ENCODE data around the gene SYCE1L. TPM values are rescaled to one million over a fixed set of nuclear protein-coding genes. Genes with fewer than 3 reads are reported as not detected.
"Not testable (repeated sequence)": the region's sequence is repeated elsewhere in the genome, so short reads cannot be mapped to it uniquely, and the experiment has no call there.

Gene SYCE1L
- total RNA-seq, 1 donor from 2014 or later: 18.3 TPM

- H3K36me3 Mint-ChIP-seq (ENCODE audit: low read depth): no peaks in the 10 kb centered on the region
- TF ChIP-seq CTCF (conservative IDR thresholded peaks at IDR 0.05): no peak
- no peak overlapping the region for H3K27ac Mint-ChIP-seq (ENCODE audit: unreplicated experiment)
- peaks cover 37% of the 10 kb centered on the region for H3K27me3 Mint-ChIP-seq (ENCODE audit: low read depth)
- no peak for DNase-seq (ENCODE audit: low read depth, low spot score)
- no peaks in the 10 kb centered on the region for H3K4me1 Mint-ChIP-seq
- no peaks in the 10 kb centered on the region for H3K9me3 Mint-ChIP-seq
- no peak overlapping the region for H3K4me3 Mint-ChIP-seq
These were observed 16.1 kb upstream of the SYCE1L start for GRCh38 chr16:77183137-77183536.

- not testable (repeated sequence) for H3K4me3 Mint-ChIP-seq; DNase-seq (ENCODE audit: low read depth, low spot score); H3K27ac Mint-ChIP-seq (ENCODE audit: unreplicated experiment); H3K36me3 Mint-ChIP-seq (ENCODE audit: low read depth); H3K9me3 Mint-ChIP-seq
- peaks cover 36% of the 10 kb centered on the region for H3K27me3 Mint-ChIP-seq (ENCODE audit: low read depth)
- H3K4me1 Mint-ChIP-seq: peaks cover 17% of the 10 kb centered on the region
These were observed 12.9 kb upstream of the SYCE1L start for GRCh38 chr16:77186298-77186697.

GRCh38 chr16:77190190-77190477 is 9.1 kb upstream of the SYCE1L start:
- H3K4me1 Mint-ChIP-seq: peaks cover 35% of the 10 kb centered on the region

DNA sequence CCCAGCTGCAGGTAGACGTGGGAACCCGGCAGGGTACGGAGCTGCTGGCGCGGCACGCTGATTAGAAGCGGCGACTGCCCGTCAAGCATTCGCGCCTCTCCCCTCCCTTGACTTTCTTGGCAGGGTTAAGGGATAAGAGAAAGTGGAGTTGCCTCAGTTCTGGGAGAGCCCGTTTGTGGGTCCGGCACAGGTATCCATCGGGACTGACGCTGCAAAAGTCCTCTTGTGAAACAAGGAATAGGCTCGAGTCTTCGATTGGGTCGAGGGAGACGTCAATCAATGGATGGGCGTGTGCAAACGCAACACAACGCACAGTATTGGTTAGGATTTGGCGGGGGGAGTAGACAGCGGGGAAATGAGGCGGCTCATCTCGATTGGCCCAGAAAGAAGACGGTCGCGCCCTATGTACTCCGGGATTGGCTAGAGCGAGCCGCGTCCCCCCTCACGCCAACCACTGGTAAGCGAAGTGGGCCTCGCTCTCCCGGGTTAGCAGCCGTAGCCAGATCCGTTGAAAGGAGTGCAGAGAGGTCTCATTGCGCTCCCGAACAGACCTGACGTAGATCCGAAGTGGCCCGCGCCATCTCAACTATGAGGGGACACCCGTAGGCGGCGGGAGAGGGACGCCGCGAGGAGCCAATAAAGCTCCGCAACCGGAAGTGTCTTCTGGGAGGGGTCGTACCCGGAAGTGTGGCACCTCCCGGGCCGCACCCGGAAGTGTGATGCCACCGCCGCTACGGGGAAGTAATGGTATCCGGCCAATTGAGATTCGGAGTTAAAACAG is 8.5 kb upstream of the SYCE1L start, which contains the start of gene MON1B:
Gene MON1B, plus strand, starts transcription at position 713 of the 781 bp plus-strand sequence. CDS start 296 bp downstream, outside the sequence.
- peak; percentile 80 for DNase-seq (ENCODE audit: low read depth, low spot score)
- H3K4me3 Mint-ChIP-seq: peak within 1 kb of the TSS; percentile 98
- peaks cover 16% of the 10 kb centered on the region for H3K36me3 Mint-ChIP-seq (ENCODE audit: low read depth)
- peak within 1 kb of the TSS; percentile 98 for H3K27ac Mint-ChIP-seq (ENCODE audit: unreplicated experiment)
- peak; percentile 25 for TF ChIP-seq CTCF (conservative IDR thresholded peaks at IDR 0.05)
- H3K9me3 Mint-ChIP-seq: peaks cover 5% of the 10 kb centered on the region
- H3K4me1 Mint-ChIP-seq: peaks cover 35% of the 10 kb centered on the region
- peaks cover 20% of the 10 kb centered on the region for H3K27me3 Mint-ChIP-seq (ENCODE audit: low read depth)

More at GRCh38 chr16:77190190-77190477, 9.1 kb upstream of the SYCE1L start:
- H3K9me3 Mint-ChIP-seq: peaks cover 5% of the 10 kb centered on the region
- H3K36me3 Mint-ChIP-seq (ENCODE audit: low read depth): peaks cover 16% of the 10 kb centered on the region
- H3K4me3 Mint-ChIP-seq: peak overlapping the region; percentile 98
- no peak for TF ChIP-seq CTCF (conservative IDR thresholded peaks at IDR 0.05)
- H3K27me3 Mint-ChIP-seq (ENCODE audit: low read depth): peaks cover 25% of the 10 kb centered on the region
- H3K27ac Mint-ChIP-seq (ENCODE audit: unreplicated experiment): no peak overlapping the region
- DNase-seq (ENCODE audit: low read depth, low spot score): no peak

DNA sequence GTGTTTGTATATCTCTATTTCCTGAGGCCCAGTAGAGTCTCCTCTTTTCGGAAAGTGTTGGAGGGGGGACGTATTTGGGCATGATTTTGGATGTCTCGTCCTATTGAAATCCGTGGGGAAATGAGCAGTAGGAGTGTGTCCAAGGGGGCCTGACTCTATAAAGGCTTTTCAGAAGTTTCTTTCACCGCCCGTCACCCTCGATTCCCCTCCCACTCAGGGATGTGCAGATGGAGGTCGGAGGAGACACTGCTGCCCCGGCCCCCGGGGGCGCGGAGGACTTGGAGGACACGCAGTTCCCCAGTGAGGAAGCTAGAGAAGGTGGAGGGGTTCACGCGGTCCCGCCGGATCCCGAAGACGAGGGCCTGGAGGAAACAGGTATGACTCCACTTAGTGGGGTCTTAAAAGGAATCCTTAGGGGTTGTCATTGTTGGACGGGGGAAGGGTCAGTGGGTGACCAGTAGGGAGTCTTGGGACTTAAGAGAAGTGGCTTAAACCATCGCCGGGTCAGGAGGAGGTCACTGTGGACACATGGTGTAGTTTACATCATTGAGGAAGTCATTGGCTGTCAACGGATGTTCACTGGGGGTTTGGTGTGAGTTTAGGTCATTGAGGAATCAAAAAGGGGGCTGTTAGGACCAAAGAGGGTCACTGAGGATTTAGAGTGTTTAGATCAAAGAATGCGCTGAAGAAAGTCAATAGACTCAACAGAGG is 7.8 kb upstream of the SYCE1L start:
- peaks cover 5% of the 10 kb centered on the region for H3K9me3 Mint-ChIP-seq

More for the DNA sequence above, 7.8 kb upstream of the SYCE1L start:
- TF ChIP-seq CTCF (conservative IDR thresholded peaks at IDR 0.05): no peak
- Mint-ChIP-seq H3K27me3 (ENCODE audit: low read depth) (peaks cover 17% of the 10 kb centered on the region), H3K4me1 (peaks cover 35% of the 10 kb centered on the region), H3K27ac (ENCODE audit: unreplicated experiment) (peak overlapping the region; percentile 98), H3K4me3 (peak overlapping the region; percentile 98), H3K36me3 (ENCODE audit: low read depth) (peaks cover 16% of the 10 kb centered on the region)
- no peak for DNase-seq (ENCODE audit: low read depth, low spot score)
